A673 (cell line): Measurements from ENCODE around the gene METRNL.

ENCODE experiments used
- CTCF ChIP-seq: fragments of 300-800, 200-600 bp; sonication (generic); conservative IDR thresholded peaks from 2 replicates; pipeline ENCODE4 v1.5.1; 2017; ENCODE audit warnings: low read depth, mild to moderate bottlenecking, antibody characterized with exemption, low read length, moderate library complexity, mixed read lengths
- EZH2 ChIP-seq: fragments of 200-600 bp; sonication (generic); IDR thresholded peaks from 2 replicates; pipeline ENCODE4 v1.6.1; 2017; ENCODE audit warnings: borderline replicate concordance, low read depth, mild to moderate bottlenecking, mixed read lengths, antibody characterized with exemption, low read length; ENCODE audit not compliant: poor library complexity, severe bottlenecking

GRCh38 chr17:83094291-83094690 lies 14.9 kb downstream of the METRNL start:
- TF ChIP-seq CTCF (no peak), EZH2 (no peak)
